Measurements from ENCODE around the gene SEM1. TPM values are rescaled to one million over a fixed set of nuclear protein-coding genes. Genes with fewer than 3 reads are reported as not detected.

Gene SEM1
- polyA plus RNA-seq, 2 of the 4 experiments (the other 2 are of a cell fraction) = 235 to 859 TPM

- Histone ChIP-seq H3K9me3 (no peaks in the 10 kb centered on the region), H3K27ac (no peak overlapping the region), H3K4me1 (no peaks in the 10 kb centered on the region), H3K4me3 (no peak overlapping the region), H3K4me2 (no peak overlapping the region)
- ChIA-PET CTCF (no interaction called here), POLR2A (no interaction called here)
- ATAC-seq = no peak
- no peak for DNase-seq (ENCODE audit: low read depth in 1 of 2, low spot score in 1 of 2)
- FAIRE-seq = no peak
- TF ChIP-seq JUNB (IDR thresholded peaks at IDR 0.05) = no peak
- no peak for TF ChIP-seq HEYL (CRISPR knock-in tag; IDR thresholded peaks at IDR 0.05)
- TF ChIP-seq ATOH8 (CRISPR knock-in tag; IDR thresholded peaks at IDR 0.05; ENCODE audit: low read depth) = no peak
- no peak for TF ChIP-seq KDM1A (IDR thresholded peaks at IDR 0.05; ENCODE audit: low read depth)
- TF ChIP-seq, protein P1, sequence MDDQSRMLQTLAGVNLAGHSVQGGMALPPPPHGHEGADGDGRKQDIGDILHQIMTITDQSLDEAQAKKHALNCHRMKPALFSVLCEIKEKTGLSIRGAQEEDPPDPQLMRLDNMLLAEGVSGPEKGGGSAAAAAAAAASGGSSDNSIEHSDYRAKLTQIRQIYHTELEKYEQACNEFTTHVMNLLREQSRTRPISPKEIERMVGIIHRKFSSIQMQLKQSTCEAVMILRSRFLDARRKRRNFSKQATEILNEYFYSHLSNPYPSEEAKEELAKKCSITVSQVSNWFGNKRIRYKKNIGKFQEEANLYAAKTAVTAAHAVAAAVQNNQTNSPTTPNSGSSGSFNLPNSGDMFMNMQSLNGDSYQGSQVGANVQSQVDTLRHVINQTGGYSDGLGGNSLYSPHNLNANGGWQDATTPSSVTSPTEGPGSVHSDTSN (IDR thresholded peaks at IDR 0.05) = no peak
- 5% methylated on average over 4 of the region's 4 CpGs for WGBS (ENCODE audit: missing lambda C conversion rate)
These were observed 30.5 kb upstream of the SEM1 start for GRCh38 chr7:96740130-96740529.

DNA sequence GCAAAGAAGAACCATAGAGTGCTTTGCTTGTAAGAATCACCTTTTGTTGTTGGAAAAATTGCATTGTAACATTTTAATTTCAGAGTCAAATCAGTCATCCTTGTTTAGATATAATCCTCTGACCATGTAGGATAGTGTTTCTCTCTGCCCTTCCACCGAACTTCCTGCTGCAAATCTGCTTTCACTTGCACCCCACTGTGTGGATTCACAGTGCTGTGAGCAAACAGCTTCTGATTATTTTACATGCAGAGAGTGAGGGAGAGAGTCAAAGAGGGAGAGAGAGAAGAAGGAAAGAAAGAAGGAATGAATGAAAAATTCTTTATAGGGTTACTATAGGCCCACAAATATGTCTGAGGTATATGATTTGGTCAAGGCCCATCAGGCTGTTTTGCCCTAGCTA lies 30.0 kb upstream of the SEM1 start:
- ChIA-PET POLR2A (no interaction called here), CTCF (no interaction called here)
- no peak for FAIRE-seq
- Histone ChIP-seq H3K4me2 (no peak overlapping the region), H3K27ac (no peak overlapping the region), H3K4me1 (no peaks in the 10 kb centered on the region), H3K4me3 (no peak overlapping the region), H3K9me3 (no peaks in the 10 kb centered on the region)
- 0% methylated on average over 1 of the region's 1 CpG for WGBS (ENCODE audit: missing lambda C conversion rate)
- no peak for DNase-seq (ENCODE audit: low read depth in 1 of 2, low spot score in 1 of 2)
- ATAC-seq = no peak
- TF ChIP-seq E2F6 (IDR thresholded peaks at IDR 0.05; ENCODE audit: borderline replicate concordance, low read depth) (no peak), CHD4 (IDR thresholded peaks at IDR 0.05; ENCODE audit: borderline replicate concordance) (no peak), ATOH8 (CRISPR knock-in tag; IDR thresholded peaks at IDR 0.05; ENCODE audit: low read depth) (no peak), SREBF2 (IDR thresholded peaks at IDR 0.05) (no peak)

- Histone ChIP-seq H3K27ac (no peak overlapping the region), H3K4me1 (no peaks in the 10 kb centered on the region), H3K9me3 (no peaks in the 10 kb centered on the region), H3K4me2 (no peak overlapping the region), H3K4me3 (no peak overlapping the region)
- ChIA-PET POLR2A (no interaction called here), CTCF (no interaction called here)
- 29% methylated on average over 1 of the region's 1 CpG for WGBS (ENCODE audit: missing lambda C conversion rate)
- FAIRE-seq = no peak
- DNase-seq (ENCODE audit: low read depth in 1 of 2, low spot score in 1 of 2) = no peak
- no peak for TF ChIP-seq HOXA7 (CRISPR knock-in tag; IDR thresholded peaks at IDR 0.05)
- no peak for TF ChIP-seq TP53 (CRISPR knock-in tag; IDR thresholded peaks at IDR 0.05)
- TF ChIP-seq NR3C1 (IDR thresholded peaks at IDR 0.05) = no peak
- no peak for TF ChIP-seq NFE2L2 (conservative IDR thresholded peaks at IDR 0.05; ENCODE audit: low read length)
- TF ChIP-seq, protein P2, sequence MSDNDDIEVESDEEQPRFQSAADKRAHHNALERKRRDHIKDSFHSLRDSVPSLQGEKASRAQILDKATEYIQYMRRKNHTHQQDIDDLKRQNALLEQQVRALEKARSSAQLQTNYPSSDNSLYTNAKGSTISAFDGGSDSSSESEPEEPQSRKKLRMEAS (IDR thresholded peaks at IDR 0.05) = no peak
- no peak for TF ChIP-seq RNF2 (IDR thresholded peaks at IDR 0.05; ENCODE audit: borderline replicate concordance, low read depth)
- no peak for TF ChIP-seq CHD2 (IDR thresholded peaks at IDR 0.05; ENCODE audit: low read length, partially characterized antibody)
- TF ChIP-seq, protein P3, sequence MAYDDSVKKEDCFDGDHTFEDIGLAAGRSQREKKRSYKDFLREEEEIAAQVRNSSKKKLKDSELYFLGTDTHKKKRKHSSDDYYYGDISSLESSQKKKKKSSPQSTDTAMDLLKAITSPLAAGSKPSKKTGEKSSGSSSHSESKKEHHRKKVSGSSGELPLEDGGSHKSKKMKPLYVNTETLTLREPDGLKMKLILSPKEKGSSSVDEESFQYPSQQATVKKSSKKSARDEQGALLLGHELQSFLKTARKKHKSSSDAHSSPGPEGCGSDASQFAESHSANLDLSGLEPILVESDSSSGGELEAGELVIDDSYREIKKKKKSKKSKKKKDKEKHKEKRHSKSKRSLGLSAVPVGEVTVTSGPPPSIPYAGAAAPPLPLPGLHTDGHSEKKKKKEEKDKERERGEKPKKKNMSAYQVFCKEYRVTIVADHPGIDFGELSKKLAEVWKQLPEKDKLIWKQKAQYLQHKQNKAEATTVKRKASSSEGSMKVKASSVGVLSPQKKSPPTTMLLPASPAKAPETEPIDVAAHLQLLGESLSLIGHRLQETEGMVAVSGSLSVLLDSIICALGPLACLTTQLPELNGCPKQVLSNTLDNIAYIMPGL (CRISPR knock-in tag; IDR thresholded peaks at IDR 0.05; ENCODE audit: borderline replicate concordance) = no peak
- no peak for TF ChIP-seq ZNF302 (CRISPR knock-in tag; IDR thresholded peaks at IDR 0.05)
- no peak for TF ChIP-seq ATOH8 (CRISPR knock-in tag; IDR thresholded peaks at IDR 0.05; ENCODE audit: low read depth)
- no peak for TF ChIP-seq CBX2 (IDR thresholded peaks at IDR 0.05; ENCODE audit: borderline replicate concordance, low read depth)
- no peak for TF ChIP-seq FOXS1 (CRISPR knock-in tag; IDR thresholded peaks at IDR 0.05)
- no peak for TF ChIP-seq HOXB13 (CRISPR knock-in tag; IDR thresholded peaks at IDR 0.05; ENCODE audit: low read depth)
- TF ChIP-seq E2F6 (IDR thresholded peaks at IDR 0.05; ENCODE audit: borderline replicate concordance, low read depth) = no peak
- TF ChIP-seq MYC (IDR thresholded peaks at IDR 0.05; ENCODE audit: borderline replicate concordance, low read length) = no peak
- no peak for TF ChIP-seq CBX8 (IDR thresholded peaks at IDR 0.05)
- TF ChIP-seq SREBF2 (IDR thresholded peaks at IDR 0.05) = no peak
- no peak for TF ChIP-seq FOSB (CRISPR knock-in tag; IDR thresholded peaks at IDR 0.05)
- ATAC-seq = no peak
These were observed 29.5 kb upstream of the SEM1 start for GRCh38 chr7:96739167-96739566.

Measured in A549 (cell line).